ENCODE data around the gene SECISBP2.

GRCh38 chr9:89305868-89306267 is 12.4 kb upstream of the SECISBP2 start:
- no peak for TF ChIP-seq CTCF (IDR thresholded peaks at IDR 0.05)
- no peak for TF ChIP-seq POLR2AphosphoS5 (IDR thresholded peaks at IDR 0.05)
